GM13976 (cell line): ENCODE measurements around the gene SMIM41.

ENCODE experiments used
- DNase-seq: peaks from one replicate; pipeline ENCODE4 v3.0.0; 2012; ENCODE audit warnings: low spot score
- in situ Hi-C: fragments of 300-500 bp; cut with MboI; formaldehyde crosslinking; loops from one replicate; pipeline ENCODE4 v1.12.0; 2022; ENCODE audit warnings: low sequenced_read_pairs, mixed read lengths, inconsistent platforms; ENCODE audit not compliant: unreplicated experiment
- TF ChIP-seq, protein P1 (sequence below): IDR thresholded peaks from 2 replicates; pipeline ENCODE4 v1.5.1; 2012; ENCODE audit warnings: borderline replicate concordance, mild to moderate bottlenecking; ENCODE audit not compliant: insufficient read depth; ENCODE audit errors: extremely low read depth, missing control alignments, control extremely low read depth

Gene SMIM41

GRCh38 chr12:52063981-52064649 is 15.4 kb upstream of the SMIM41 start:
- DNase-seq = no peak
- in situ Hi-C loops = no loop called here
- TF ChIP-seq, protein P1, sequence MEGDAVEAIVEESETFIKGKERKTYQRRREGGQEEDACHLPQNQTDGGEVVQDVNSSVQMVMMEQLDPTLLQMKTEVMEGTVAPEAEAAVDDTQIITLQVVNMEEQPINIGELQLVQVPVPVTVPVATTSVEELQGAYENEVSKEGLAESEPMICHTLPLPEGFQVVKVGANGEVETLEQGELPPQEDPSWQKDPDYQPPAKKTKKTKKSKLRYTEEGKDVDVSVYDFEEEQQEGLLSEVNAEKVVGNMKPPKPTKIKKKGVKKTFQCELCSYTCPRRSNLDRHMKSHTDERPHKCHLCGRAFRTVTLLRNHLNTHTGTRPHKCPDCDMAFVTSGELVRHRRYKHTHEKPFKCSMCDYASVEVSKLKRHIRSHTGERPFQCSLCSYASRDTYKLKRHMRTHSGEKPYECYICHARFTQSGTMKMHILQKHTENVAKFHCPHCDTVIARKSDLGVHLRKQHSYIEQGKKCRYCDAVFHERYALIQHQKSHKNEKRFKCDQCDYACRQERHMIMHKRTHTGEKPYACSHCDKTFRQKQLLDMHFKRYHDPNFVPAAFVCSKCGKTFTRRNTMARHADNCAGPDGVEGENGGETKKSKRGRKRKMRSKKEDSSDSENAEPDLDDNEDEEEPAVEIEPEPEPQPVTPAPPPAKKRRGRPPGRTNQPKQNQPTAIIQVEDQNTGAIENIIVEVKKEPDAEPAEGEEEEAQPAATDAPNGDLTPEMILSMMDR = no peak

- DNase-seq = no peak
- in situ Hi-C loops = no loop called here
- TF ChIP-seq, protein P1 = no peak
Observed at GRCh38 chr12:52066346-52067080, 13.0 kb upstream of the SMIM41 start.

DNA sequence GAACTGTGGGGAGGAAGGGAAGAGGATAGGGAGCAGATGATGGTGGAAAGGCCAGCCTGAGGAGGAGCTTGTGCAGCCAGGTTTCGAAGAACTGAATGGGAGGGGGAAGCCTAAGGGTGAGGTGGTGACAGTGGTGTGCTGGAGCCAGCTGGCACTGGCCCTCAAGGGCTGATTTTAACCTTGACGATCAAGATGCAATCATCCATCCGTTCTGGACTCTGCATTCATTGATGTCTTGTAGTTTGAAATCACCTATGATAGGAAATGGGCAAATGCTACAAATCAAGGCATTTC is 12.5 kb upstream of the SMIM41 start:
- DNase-seq = no peak
- in situ Hi-C loops = no loop called here
- TF ChIP-seq, protein P1 = no peak

GRCh38 chr12:52069327-52070184 is 9.9 kb upstream of the SMIM41 start, which contains the start of gene ATG101:
TSS of gene ATG101 (plus strand) at chr12:52069978. CDS start at chr12:52073651, 3,673 bp downstream.
- peak; percentile 96 for DNase-seq
- TF ChIP-seq, protein P1 = peak; percentile 96
- in situ Hi-C loops = no loop called here

DNA sequence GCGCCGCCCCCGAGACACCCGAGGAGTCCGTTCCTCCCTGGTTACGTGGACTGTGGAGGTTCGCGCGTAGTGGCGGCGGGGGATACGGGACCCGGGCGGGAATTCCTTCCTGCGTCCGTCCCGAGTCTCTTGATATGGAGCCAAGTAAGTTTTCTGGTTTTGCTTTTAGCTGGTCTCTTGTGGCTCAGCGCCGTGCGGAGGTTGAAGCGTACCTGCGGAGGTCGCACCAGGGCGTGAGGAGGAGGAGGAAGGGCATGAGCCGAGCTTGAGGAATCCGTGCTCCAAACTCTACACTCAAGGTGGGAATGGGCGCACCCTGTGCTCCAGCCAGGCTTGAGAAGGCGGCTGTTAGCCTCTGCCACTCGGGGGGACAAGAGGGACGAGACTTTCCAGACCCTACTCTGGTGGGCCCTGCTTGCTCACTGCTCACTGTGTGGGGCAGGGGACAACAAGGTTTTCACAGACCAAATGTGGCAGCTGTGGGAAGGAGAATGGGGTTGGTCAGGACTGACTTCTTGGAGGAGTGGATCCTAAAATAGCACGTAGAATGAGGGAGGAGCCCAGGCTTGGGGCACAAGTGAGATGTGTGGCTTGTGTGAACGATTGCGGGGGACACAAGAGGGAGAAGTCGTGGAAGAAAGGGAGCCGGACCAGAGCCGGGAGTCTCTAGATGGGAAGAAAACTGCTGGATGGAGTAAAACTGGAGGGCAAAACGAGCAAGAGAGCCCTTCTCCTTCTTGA is 9.1 kb upstream of the SMIM41 start:
- in situ Hi-C loops = no loop called here

More for the DNA sequence above, 9.1 kb upstream of the SMIM41 start:
- no peak for DNase-seq
- TF ChIP-seq, protein P1 = no peak
